Measurements from ENCODE around the gene FCN2. TPM values are rescaled to one million over a fixed set of nuclear protein-coding genes. Genes with fewer than 3 reads are reported as not detected.

The FCN2 gene
- total and polyA plus RNA-seq, 10 donors = 0.38 to 7.6 (median 1.8) TPM; not detected in 1

DNA sequence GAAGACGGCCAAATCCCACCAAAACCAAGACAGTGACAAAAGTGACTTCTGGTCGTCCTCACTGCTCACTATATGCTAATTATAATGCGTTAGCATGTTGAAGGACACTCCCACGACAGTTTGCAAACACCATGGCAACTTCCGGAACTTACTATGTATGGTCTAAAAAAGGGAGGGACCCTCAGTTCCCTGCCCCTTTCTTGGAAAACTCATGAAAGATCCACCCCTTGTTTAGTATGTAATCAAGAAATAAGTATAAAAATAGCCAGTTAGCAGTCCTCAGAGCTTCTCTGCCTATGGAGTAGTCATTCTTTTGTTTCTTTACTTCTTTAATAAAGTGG is 9.5 kb downstream of the FCN2 start:
- intact Hi-C loops (cut with DNase I; ENCODE audit: low total_unique reads) = no loop called here
- peaks cover 0 to 8% (median 0%) of the 10 kb centered on the region in 8 donors for H3K9me3 ChIP-seq
- no peaks in the 10 kb centered on the region for H3K36me3 ChIP-seq
- H3K4me1 ChIP-seq = peaks cover 0 to 17% (median 8%) of the 10 kb centered on the region in 6 donors
- no peak overlapping the region for H3K27ac ChIP-seq
- 55 to 77% (median 73%) methylated on average over 5 of the region's 5 CpGs for WGBS, 5 donors
- H3K27me3 ChIP-seq (replicated peaks in 1 of 7) = peaks cover 0 to 41% (median 4%) of the 10 kb centered on the region in 7 donors
- DNase-seq = no peak
- H3K4me3 ChIP-seq = no peak overlapping the region
- no peak for TF ChIP-seq POLR2A (IDR thresholded peaks at IDR 0.05)
- no peak for TF ChIP-seq POLR2AphosphoS5 (IDR thresholded peaks at IDR 0.05)
- TF ChIP-seq, protein P1, sequence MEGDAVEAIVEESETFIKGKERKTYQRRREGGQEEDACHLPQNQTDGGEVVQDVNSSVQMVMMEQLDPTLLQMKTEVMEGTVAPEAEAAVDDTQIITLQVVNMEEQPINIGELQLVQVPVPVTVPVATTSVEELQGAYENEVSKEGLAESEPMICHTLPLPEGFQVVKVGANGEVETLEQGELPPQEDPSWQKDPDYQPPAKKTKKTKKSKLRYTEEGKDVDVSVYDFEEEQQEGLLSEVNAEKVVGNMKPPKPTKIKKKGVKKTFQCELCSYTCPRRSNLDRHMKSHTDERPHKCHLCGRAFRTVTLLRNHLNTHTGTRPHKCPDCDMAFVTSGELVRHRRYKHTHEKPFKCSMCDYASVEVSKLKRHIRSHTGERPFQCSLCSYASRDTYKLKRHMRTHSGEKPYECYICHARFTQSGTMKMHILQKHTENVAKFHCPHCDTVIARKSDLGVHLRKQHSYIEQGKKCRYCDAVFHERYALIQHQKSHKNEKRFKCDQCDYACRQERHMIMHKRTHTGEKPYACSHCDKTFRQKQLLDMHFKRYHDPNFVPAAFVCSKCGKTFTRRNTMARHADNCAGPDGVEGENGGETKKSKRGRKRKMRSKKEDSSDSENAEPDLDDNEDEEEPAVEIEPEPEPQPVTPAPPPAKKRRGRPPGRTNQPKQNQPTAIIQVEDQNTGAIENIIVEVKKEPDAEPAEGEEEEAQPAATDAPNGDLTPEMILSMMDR (IDR thresholded peaks at IDR 0.05 in 8 of 11, conservative IDR thresholded peaks at IDR 0.05 in 3 of 11) = no peak

DNA sequence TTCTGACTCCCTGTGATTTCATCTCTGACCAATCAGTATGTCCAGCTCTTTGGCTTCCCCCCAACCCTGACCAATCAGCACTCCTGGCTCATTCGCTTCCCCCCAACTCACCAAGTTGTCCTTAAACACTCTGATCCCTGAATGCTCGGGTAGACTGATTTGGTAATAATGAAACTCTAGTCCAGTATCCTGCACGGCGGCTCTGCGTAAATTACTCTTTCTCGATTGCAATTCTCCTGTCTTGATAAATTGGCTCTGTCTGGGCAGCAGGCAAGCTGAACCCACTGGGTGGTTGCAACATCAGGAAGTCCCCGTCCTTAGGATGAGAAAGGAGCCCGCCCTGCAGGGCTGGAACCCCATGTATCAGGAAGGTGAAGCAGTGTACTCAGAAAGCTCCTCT is 10.4 kb downstream of the FCN2 start:
- TF ChIP-seq POLR2AphosphoS5 (IDR thresholded peaks at IDR 0.05) (no peak), POLR2A (IDR thresholded peaks at IDR 0.05) (no peak)
- TF ChIP-seq, protein P1 (IDR thresholded peaks at IDR 0.05 in 8 of 11, conservative IDR thresholded peaks at IDR 0.05 in 3 of 11) = no peak
- Histone ChIP-seq H3K27ac (no peak overlapping the region), H3K4me1 (peaks cover 0 to 25% (median 8%) of the 10 kb centered on the region in 6 donors), H3K36me3 (no peaks in the 10 kb centered on the region), H3K4me3 (no peak overlapping the region), H3K9me3 (peaks cover 0 to 9% (median 0%) of the 10 kb centered on the region in 8 donors), H3K27me3 (replicated peaks in 1 of 7) (peaks cover 0 to 35% (median 4%) of the 10 kb centered on the region in 7 donors)
- peak; percentile 61 for DNase-seq
- 50 to 82% (median 60%) methylated on average over 8 of the region's 8 CpGs for WGBS, 5 donors
- intact Hi-C loops (cut with DNase I; ENCODE audit: low total_unique reads) = no loop called here

DNA sequence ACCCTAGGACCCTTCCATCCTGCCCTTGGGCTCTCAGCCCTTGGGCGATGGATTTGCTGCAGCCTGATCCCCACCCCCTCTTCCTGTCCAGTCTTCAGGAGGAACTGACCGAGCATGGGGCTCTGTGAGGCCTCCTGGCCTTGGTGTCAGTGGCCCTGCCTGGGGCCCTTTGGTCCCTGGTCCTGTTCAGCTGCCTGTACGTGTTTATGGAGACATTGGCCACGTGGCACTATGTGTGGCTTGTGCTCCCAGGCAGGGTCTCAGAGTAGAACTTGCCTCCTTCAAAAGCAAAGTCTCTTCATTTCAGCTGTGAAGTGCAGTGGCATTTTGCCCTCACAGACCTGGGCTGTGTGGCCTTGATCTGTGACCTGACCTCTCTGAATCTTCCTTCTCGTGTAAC is 11.1 kb downstream of the FCN2 start:
- H3K4me3 ChIP-seq = no peak overlapping the region
- peak; percentile 51 for DNase-seq

DNA sequence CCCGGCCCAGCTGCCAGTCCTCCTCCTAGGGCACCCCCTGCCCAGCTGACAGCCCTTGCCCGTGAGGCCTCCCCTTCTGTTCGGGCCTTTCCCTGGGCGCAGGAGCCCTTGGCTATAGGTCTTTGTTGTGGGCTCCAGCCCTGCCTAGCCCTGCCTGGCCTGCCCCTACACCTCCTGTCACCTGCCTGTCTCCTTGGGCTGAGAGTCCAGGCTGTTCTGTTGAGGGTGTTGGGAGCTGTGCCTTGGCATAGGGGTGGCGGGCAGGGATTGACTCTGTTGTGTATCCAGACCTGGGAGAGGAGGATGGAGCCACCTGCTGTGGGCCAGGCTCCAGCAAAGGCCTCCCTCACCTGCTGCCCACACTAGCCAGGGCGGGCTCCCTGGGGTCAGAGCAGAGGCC is 11.6 kb downstream of the FCN2 start:
- TF ChIP-seq POLR2AphosphoS5 (IDR thresholded peaks at IDR 0.05) = no peak
- TF ChIP-seq POLR2A (IDR thresholded peaks at IDR 0.05) = no peak
- TF ChIP-seq, protein P1 (IDR thresholded peaks at IDR 0.05 in 8 of 11, conservative IDR thresholded peaks at IDR 0.05 in 3 of 11) = no peak
- H3K9me3 ChIP-seq = peaks cover 0 to 9% (median 0%) of the 10 kb centered on the region in 8 donors
- peak; percentile 58 for DNase-seq
- H3K4me3 ChIP-seq = no peak overlapping the region
- WGBS, 5 donors = 72 to 85% (median 74%) methylated on average over 5 to 6 of the region's 6 CpGs
- intact Hi-C loops (cut with DNase I; ENCODE audit: low total_unique reads) = no loop called here
- no peaks in the 10 kb centered on the region for H3K36me3 ChIP-seq
- H3K27ac ChIP-seq = no peak overlapping the region
- H3K27me3 ChIP-seq (replicated peaks in 1 of 7) = peaks cover 0 to 33% (median 4%) of the 10 kb centered on the region in 7 donors
- H3K4me1 ChIP-seq = peaks cover 0 to 37% (median 10%) of the 10 kb centered on the region in 6 donors

More for the DNA sequence above, 11.1 kb downstream of the FCN2 start:
- TF ChIP-seq POLR2A (IDR thresholded peaks at IDR 0.05) (no peak), POLR2AphosphoS5 (IDR thresholded peaks at IDR 0.05) (no peak)
- TF ChIP-seq, protein P1 (IDR thresholded peaks at IDR 0.05 in 8 of 11, conservative IDR thresholded peaks at IDR 0.05 in 3 of 11) = no peak
- Histone ChIP-seq H3K36me3 (no peaks in the 10 kb centered on the region), H3K4me1 (peaks cover 0 to 32% (median 8%) of the 10 kb centered on the region in 6 donors), H3K9me3 (peaks cover 0 to 9% (median 0%) of the 10 kb centered on the region in 8 donors), H3K27ac (no peak overlapping the region), H3K27me3 (replicated peaks in 1 of 7) (peaks cover 0 to 35% (median 4%) of the 10 kb centered on the region in 7 donors)
- WGBS, 5 donors = 64 to 70% (median 68%) methylated on average over 5 of the region's 5 CpGs
- intact Hi-C loops (cut with DNase I; ENCODE audit: low total_unique reads) = no loop called here
